Bone marrow (tissue), 2 donors: Measurements from ENCODE around the gene EEF1G.
"Not testable (repeated sequence)": the region's sequence is repeated elsewhere in the genome, so short reads cannot be mapped to it uniquely, and the experiment has no call there.

ENCODE experiments used
- DNase-seq, 2 donors: peaks; one replicate each; lab custom pipeline; 2025; lab: John Stamatoyannopoulos, UW

Gene EEF1G

GRCh38 chr11:62554387-62555167 is 19.1 kb downstream of the EEF1G start:
- DNase-seq: no peak

GRCh38 chr11:62553839-62554361 is 19.8 kb downstream of the EEF1G start:
- no peak for DNase-seq

GRCh38 chr11:62553080-62553838 is 20.4 kb downstream of the EEF1G start:
- DNase-seq: peak; percentile 69 to 86

- DNase-seq: no peak
These were observed 21.1 kb downstream of the EEF1G start for GRCh38 chr11:62552485-62553079.

- DNase-seq: not testable (repeated sequence)
These were observed 23.2 kb downstream of the EEF1G start for GRCh38 chr11:62550478-62550877.

GRCh38 chr11:62548545-62549335 is 25.0 kb downstream of the EEF1G start:
- DNase-seq: no peak

- no peak for DNase-seq
These were observed 25.9 kb downstream of the EEF1G start for GRCh38 chr11:62547691-62548281.

GRCh38 chr11:62546929-62547625 is 26.6 kb downstream of the EEF1G start:
- peak in 1 of 2 donors; percentile 73 for DNase-seq

- DNase-seq: peak; percentile 39 to 73
These were observed 27.3 kb downstream of the EEF1G start, which contains the start of gene AHNAK for GRCh38 chr11:62546244-62546928. TSS of gene AHNAK (minus strand) at chr11:62546806. CDS start at chr11:62536098, 10,708 bp downstream.

GRCh38 chr11:62545437-62546243 is 28.1 kb downstream of the EEF1G start:
- peak; percentile 76 to 87 for DNase-seq

GRCh38 chr11:62544581-62545436 is 28.9 kb downstream of the EEF1G start:
- peak in 1 of 2 donors; percentile 35 for DNase-seq

- no peak for DNase-seq
These were observed 29.8 kb downstream of the EEF1G start for GRCh38 chr11:62543680-62544444.

GRCh38 chr11:62542750-62543567 is 30.7 kb downstream of the EEF1G start:
- peak; percentile 61 to 72 for DNase-seq

GRCh38 chr11:62542111-62542745 is 31.5 kb downstream of the EEF1G start:
- no peak for DNase-seq

- peak in 1 of 2 donors; percentile 25 for DNase-seq
These were observed 32.6 kb downstream of the EEF1G start for GRCh38 chr11:62540804-62541701.
